ENCODE measurements around the gene MAP7D3. TPM values are rescaled to one million over a fixed set of nuclear protein-coding genes. Genes with fewer than 3 reads are reported as not detected.

Gene MAP7D3
- total RNA-seq, 1 experiment from 2014 or later = 15.0 TPM

- POLR2A ChIA-PET = no interaction called here
- no peak overlapping the region for H3K4me3 ChIP-seq (replicated peaks in 1 of 2; ENCODE audit: low read depth in 1 of 2, low read length in 2 of 2)
- H4K20me1 ChIP-seq (ENCODE audit: insufficient read depth) = no peaks in the 10 kb centered on the region
- TF ChIP-seq, protein P1, sequence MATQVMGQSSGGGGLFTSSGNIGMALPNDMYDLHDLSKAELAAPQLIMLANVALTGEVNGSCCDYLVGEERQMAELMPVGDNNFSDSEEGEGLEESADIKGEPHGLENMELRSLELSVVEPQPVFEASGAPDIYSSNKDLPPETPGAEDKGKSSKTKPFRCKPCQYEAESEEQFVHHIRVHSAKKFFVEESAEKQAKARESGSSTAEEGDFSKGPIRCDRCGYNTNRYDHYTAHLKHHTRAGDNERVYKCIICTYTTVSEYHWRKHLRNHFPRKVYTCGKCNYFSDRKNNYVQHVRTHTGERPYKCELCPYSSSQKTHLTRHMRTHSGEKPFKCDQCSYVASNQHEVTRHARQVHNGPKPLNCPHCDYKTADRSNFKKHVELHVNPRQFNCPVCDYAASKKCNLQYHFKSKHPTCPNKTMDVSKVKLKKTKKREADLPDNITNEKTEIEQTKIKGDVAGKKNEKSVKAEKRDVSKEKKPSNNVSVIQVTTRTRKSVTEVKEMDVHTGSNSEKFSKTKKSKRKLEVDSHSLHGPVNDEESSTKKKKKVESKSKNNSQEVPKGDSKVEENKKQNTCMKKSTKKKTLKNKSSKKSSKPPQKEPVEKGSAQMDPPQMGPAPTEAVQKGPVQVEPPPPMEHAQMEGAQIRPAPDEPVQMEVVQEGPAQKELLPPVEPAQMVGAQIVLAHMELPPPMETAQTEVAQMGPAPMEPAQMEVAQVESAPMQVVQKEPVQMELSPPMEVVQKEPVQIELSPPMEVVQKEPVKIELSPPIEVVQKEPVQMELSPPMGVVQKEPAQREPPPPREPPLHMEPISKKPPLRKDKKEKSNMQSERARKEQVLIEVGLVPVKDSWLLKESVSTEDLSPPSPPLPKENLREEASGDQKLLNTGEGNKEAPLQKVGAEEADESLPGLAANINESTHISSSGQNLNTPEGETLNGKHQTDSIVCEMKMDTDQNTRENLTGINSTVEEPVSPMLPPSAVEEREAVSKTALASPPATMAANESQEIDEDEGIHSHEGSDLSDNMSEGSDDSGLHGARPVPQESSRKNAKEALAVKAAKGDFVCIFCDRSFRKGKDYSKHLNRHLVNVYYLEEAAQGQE (IDR thresholded peaks at IDR 0.05; ENCODE audit: low read depth) = no peak
- TF ChIP-seq ZFX (IDR thresholded peaks at IDR 0.05) (no peak), SIN3A (IDR thresholded peaks at IDR 0.05; ENCODE audit: low read depth) (no peak), ZNF274 (IDR thresholded peaks at IDR 0.05; ENCODE audit: low read depth, low read length) (no peak), JUND (IDR thresholded peaks at IDR 0.05) (no peak), TCF7L2 (IDR thresholded peaks at IDR 0.05; ENCODE audit: borderline replicate concordance, extremely low read depth, insufficient read depth, insufficient read length) (no peak), EZH2phosphoT487 (IDR thresholded peaks at IDR 0.05; ENCODE audit: borderline replicate concordance) (no peak), POLR2A (IDR thresholded peaks at IDR 0.05; ENCODE audit: borderline replicate concordance, extremely low read depth, insufficient read depth, insufficient read length) (no peak), CBX3 (IDR thresholded peaks at IDR 0.05; ENCODE audit: low read depth) (no peak), POLR2AphosphoS5 (IDR thresholded peaks at IDR 0.05; ENCODE audit: low read depth, low read length) (no peak), FOSL1 (IDR thresholded peaks at IDR 0.05; ENCODE audit: low read depth) (no peak), SP1 (IDR thresholded peaks at IDR 0.05; ENCODE audit: low read depth) (no peak), ELF1 (IDR thresholded peaks at IDR 0.05; ENCODE audit: borderline replicate concordance, low read depth) (no peak), YY1 (IDR thresholded peaks at IDR 0.05; ENCODE audit: extremely low read depth, insufficient replicate concordance, low read depth, low read length) (no peak)
- TF ChIP-seq, protein P2, sequence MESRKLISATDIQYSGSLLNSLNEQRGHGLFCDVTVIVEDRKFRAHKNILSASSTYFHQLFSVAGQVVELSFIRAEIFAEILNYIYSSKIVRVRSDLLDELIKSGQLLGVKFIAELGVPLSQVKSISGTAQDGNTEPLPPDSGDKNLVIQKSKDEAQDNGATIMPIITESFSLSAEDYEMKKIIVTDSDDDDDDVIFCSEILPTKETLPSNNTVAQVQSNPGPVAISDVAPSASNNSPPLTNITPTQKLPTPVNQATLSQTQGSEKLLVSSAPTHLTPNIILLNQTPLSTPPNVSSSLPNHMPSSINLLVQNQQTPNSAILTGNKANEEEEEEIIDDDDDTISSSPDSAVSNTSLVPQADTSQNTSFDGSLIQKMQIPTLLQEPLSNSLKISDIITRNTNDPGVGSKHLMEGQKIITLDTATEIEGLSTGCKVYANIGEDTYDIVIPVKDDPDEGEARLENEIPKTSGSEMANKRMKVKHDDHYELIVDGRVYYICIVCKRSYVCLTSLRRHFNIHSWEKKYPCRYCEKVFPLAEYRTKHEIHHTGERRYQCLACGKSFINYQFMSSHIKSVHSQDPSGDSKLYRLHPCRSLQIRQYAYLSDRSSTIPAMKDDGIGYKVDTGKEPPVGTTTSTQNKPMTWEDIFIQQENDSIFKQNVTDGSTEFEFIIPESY (IDR thresholded peaks at IDR 0.05; ENCODE audit: extremely low read depth, insufficient replicate concordance, low read length) = no peak
- TF ChIP-seq, protein P3, sequence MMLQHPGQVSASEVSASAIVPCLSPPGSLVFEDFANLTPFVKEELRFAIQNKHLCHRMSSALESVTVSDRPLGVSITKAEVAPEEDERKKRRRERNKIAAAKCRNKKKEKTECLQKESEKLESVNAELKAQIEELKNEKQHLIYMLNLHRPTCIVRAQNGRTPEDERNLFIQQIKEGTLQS (IDR thresholded peaks at IDR 0.05) = no peak
- H3K4me1 ChIP-seq (ENCODE audit: control insufficient read depth in 1 of 2, insufficient read depth in 2 of 2, low read length in 2 of 2) = peaks cover 0 to 19% of the 10 kb centered on the region in 2 experiments; a peak in 1 of 4 replicates
- no peaks in the 10 kb centered on the region for H3K9me3 ChIP-seq (ENCODE audit: control insufficient read depth in 1 of 2, insufficient read depth in 1 of 2, low read depth in 1 of 2, low read length in 2 of 2)
- no peak overlapping the region for H2AFZ ChIP-seq (ENCODE audit: low read depth, low read length, poor library complexity, severe bottlenecking)
- H3K79me2 ChIP-seq (ENCODE audit: insufficient read depth, low read length) = no peaks in the 10 kb centered on the region
- H3K4me2 ChIP-seq (ENCODE audit: low read length) = no peak overlapping the region
- no peaks in the 10 kb centered on the region for H3K27me3 ChIP-seq (ENCODE audit: insufficient read depth, low read length)
- no peak overlapping the region for H3K27ac ChIP-seq (ENCODE audit: low read depth, low read length)
- intact Hi-C loops (cut with micrococcal nuclease) = loop anchor here (1.0 to 10.0 kb wide), 3 partner anchors 101 to 531 kb away; no protein-coding TSS in a partner anchor
- RAD21 ChIA-PET (ENCODE audit: low non-redundant PET in 1 of 2, low total read pairs in 2 of 2, uncharacterized antibody in 2 of 2, unreplicated experiment in 2 of 2) = no interaction called here
- DNase-seq (ENCODE audit: low read depth, low spot score) (no peak), ATAC-seq (no peak)
- no peaks in the 10 kb centered on the region for H3K9me2 ChIP-seq (ENCODE audit: insufficient read depth)
- H3K36me3 ChIP-seq (ENCODE audit: control insufficient read depth in 1 of 2, insufficient read depth in 2 of 2, low read length in 2 of 2) = no peaks in the 10 kb centered on the region
- BruUV-seq (replicated peaks) = no TSS peak
- no peak overlapping the region for H3K9ac ChIP-seq (ENCODE audit: low read length)
- CTCF ChIA-PET = interaction anchor here (0.9 to 2.8 kb wide), 3 partner anchors 94 to 136 kb away, joined by 3 to 52 read pairs (median 3); no protein-coding TSS in a partner anchor
Observed at GRCh38 chrX:136163689-136164088, 87.5 kb downstream of the MAP7D3 start.

Measured in HCT116 (cell line).